GM23338 (cell line): ENCODE measurements around the gene DDX41.
A peak's percentile ranks its signal among the peaks of the same experiment; 100 is the strongest.

Source experiments
- CREB1 ChIP-seq: fragments of 250-450 bp; sonication (Bioruptor Pico); IDR thresholded peaks from 2 replicates; pipeline ENCODE4 v1.5.0; 2020; ENCODE audit warnings: low read depth, mild to moderate bottlenecking, moderate library complexity
- CTCF ChIP-seq, 2 experiments: fragments of 200-600 bp in 1 of 2; sonication (generic) in 1 of 2; conservative IDR thresholded peaks; 2 replicates each; pipeline versions ENCODE4 v1.5.1 to v1.6.1; 2016 to 2017; ENCODE audit warnings: antibody characterized with exemption in 2 of 2, low read depth in 2 of 2, mild to moderate bottlenecking in 2 of 2, moderate library complexity in 1 of 2
- ETS1 ChIP-seq: IDR thresholded peaks from 2 replicates; pipeline ENCODE4 v1.6.1; 2016; ENCODE audit warnings: antibody characterized with exemption
- EZH2 ChIP-seq: fragments of 200-600 bp; sonication (generic); IDR thresholded peaks from one replicate; pipeline ENCODE4 v1.8.0; 2017; ENCODE audit warnings: antibody characterized with exemption, mild to moderate bottlenecking, low read depth; ENCODE audit not compliant: unreplicated experiment
- EZH2phosphoT487 ChIP-seq: fragments of 200-600 bp; sonication (generic); IDR thresholded peaks from one replicate; pipeline ENCODE4 v1.8.1; 2018; ENCODE audit warnings: antibody characterized with exemption; ENCODE audit not compliant: unreplicated experiment
- POLR2AphosphoS5 ChIP-seq: IDR thresholded peaks from 2 replicates; pipeline ENCODE4 v1.6.1; 2016; ENCODE audit warnings: antibody characterized with exemption, low read depth

GRCh38 chr5:177494346-177495195, 22.2 kb downstream of the DDX41 start:
- TF ChIP-seq EZH2 (no peak), POLR2AphosphoS5 (peak; percentile 7; the same call in 1 of the 2 replicates), CTCF (conservative IDR thresholded peaks at IDR 0.05; ENCODE audit: low read depth in 2 of 2) (peak; percentile 31 to 62), ETS1 (no peak), CREB1 (CRISPR knock-in tag) (no peak), EZH2phosphoT487 (no peak)
